ENCODE data around the gene GPC6.

Gene GPC6

DNA sequence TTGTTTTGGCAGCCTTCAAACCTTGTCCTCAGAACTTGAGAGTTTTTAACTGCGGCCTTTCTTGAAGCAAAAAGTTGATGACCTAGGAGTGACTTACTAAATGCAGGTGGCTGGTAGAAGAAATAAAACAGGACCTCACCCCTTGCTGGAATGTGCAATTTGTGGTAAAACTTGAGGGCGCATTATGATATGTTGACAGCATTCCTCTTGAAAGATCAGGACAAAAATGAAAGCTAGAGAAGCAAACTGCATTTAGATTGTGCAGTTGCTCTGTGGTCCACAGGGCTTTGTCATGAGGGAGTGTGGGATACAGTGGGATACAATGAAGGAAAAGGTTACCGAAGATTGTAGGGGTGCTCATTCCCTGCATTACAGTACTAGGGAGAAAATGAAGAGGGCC is 504.2 kb downstream of the GPC6 start:
- Histone ChIP-seq H4K20me1 (ENCODE audit: insufficient read depth, low read length) (no peaks in the 10 kb centered on the region), H3K79me2 (ENCODE audit: low read length) (no peaks in the 10 kb centered on the region), H3K9me3 (replicated peaks; ENCODE audit: insufficient read depth, low read length) (no peaks in the 10 kb centered on the region), H3K4me3 (ENCODE audit: low read length) (no peak overlapping the region), H3K4me1 (ENCODE audit: low read length) (0 out of 2 replicates have a peak, but pooled peaks cover 7% of the 10 kb centered on the region), H3F3A (ENCODE audit: insufficient read depth, low read length) (no peaks in the 10 kb centered on the region), H3K36me3 (replicated peaks; ENCODE audit: insufficient read depth, low read length) (no peaks in the 10 kb centered on the region), H3K4me2 (ENCODE audit: low read depth, low read length) (no peak overlapping the region), H3K27ac (ENCODE audit: low read length) (no peak overlapping the region), H3K9me2 (replicated peaks; ENCODE audit: insufficient read depth, low read length) (no peaks in the 10 kb centered on the region), H3K27me3 (replicated peaks; ENCODE audit: insufficient read depth, low read length) (no peaks in the 10 kb centered on the region), H2AFZ (ENCODE audit: low read length) (no peak overlapping the region), H3K9ac (ENCODE audit: low read length) (no peak overlapping the region)
- DNase-seq, result no peak
- TF ChIP-seq EZH2 (optimal IDR thresholded peaks at IDR 0.05; ENCODE audit: low read depth, low read length) (no peak), EZH2phosphoT487 (IDR thresholded peaks at IDR 0.05; ENCODE audit: low read length) (no peak)
- TF ChIP-seq, protein P1, sequence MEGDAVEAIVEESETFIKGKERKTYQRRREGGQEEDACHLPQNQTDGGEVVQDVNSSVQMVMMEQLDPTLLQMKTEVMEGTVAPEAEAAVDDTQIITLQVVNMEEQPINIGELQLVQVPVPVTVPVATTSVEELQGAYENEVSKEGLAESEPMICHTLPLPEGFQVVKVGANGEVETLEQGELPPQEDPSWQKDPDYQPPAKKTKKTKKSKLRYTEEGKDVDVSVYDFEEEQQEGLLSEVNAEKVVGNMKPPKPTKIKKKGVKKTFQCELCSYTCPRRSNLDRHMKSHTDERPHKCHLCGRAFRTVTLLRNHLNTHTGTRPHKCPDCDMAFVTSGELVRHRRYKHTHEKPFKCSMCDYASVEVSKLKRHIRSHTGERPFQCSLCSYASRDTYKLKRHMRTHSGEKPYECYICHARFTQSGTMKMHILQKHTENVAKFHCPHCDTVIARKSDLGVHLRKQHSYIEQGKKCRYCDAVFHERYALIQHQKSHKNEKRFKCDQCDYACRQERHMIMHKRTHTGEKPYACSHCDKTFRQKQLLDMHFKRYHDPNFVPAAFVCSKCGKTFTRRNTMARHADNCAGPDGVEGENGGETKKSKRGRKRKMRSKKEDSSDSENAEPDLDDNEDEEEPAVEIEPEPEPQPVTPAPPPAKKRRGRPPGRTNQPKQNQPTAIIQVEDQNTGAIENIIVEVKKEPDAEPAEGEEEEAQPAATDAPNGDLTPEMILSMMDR (IDR thresholded peaks at IDR 0.05; ENCODE audit: low read length), result no peak

DNA sequence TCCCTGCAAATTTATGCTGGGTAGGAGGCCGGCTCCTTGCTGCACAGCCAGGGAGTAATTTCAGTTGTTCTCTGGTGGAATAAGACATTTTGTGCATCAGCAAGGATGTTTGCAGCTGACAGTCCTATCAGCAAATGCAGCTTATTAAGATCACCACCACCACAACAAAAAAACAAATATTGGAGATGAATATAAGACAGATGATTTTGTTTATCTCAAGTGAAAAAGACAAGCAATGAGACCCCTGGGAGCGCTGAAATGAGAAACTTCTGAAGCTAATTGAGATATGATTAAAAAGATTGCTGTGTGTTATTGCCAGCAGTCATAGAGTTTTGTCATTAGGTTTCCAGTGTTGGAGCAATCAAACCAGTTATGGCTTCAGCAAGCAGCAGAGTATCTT is 505.6 kb downstream of the GPC6 start:
- no peaks in the 10 kb centered on the region for H3K36me3 ChIP-seq (replicated peaks; ENCODE audit: insufficient read depth, low read length)
- H3K9ac ChIP-seq (ENCODE audit: low read length), result no peak overlapping the region
- TF ChIP-seq, protein P1 (IDR thresholded peaks at IDR 0.05; ENCODE audit: low read length), result no peak
- TF ChIP-seq EZH2phosphoT487 (IDR thresholded peaks at IDR 0.05; ENCODE audit: low read length) (no peak), EZH2 (optimal IDR thresholded peaks at IDR 0.05; ENCODE audit: low read depth, low read length) (no peak)
- no peak overlapping the region for H3K4me3 ChIP-seq (ENCODE audit: low read length)
- no peaks in the 10 kb centered on the region for H4K20me1 ChIP-seq (ENCODE audit: insufficient read depth, low read length)
- H3K27me3 ChIP-seq (replicated peaks; ENCODE audit: insufficient read depth, low read length), result no peaks in the 10 kb centered on the region
- no peaks in the 10 kb centered on the region for H3K79me2 ChIP-seq (ENCODE audit: low read length)
- 0 out of 2 replicates have a peak, but pooled peaks cover 7% of the 10 kb centered on the region for H3K4me1 ChIP-seq (ENCODE audit: low read length)
- no peak overlapping the region for H2AFZ ChIP-seq (ENCODE audit: low read length)
- DNase-seq, result no peak
- H3K4me2 ChIP-seq (ENCODE audit: low read depth, low read length), result no peak overlapping the region
- H3K27ac ChIP-seq (ENCODE audit: low read length), result no peak overlapping the region
- no peaks in the 10 kb centered on the region for H3K9me3 ChIP-seq (replicated peaks; ENCODE audit: insufficient read depth, low read length)
- H3K9me2 ChIP-seq (replicated peaks; ENCODE audit: insufficient read depth, low read length), result no peaks in the 10 kb centered on the region
- no peaks in the 10 kb centered on the region for H3F3A ChIP-seq (ENCODE audit: insufficient read depth, low read length)

DNA sequence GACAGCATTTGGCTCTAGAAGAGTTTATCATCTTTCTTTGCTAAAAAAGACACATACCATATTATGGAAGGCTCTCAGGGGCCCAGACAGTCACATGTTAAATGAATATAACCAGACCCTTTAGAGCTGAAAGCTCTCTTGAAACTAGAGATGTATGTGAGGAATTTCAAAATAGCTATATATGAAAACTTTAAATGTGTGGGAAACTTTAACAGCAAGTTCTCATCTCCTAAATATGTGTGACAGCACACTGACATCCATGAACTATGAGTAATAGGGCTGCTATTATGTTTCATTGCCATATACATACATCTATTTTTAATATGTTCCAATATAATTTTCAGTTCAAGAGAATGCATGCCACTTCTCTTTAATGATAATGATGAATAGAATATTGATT is 509.5 kb downstream of the GPC6 start:
- H3K4me1 ChIP-seq (ENCODE audit: low read length), result no peaks in the 10 kb centered on the region
- no peak overlapping the region for H3K4me3 ChIP-seq (ENCODE audit: low read length)
- TF ChIP-seq, protein P1 (IDR thresholded peaks at IDR 0.05; ENCODE audit: low read length), result no peak
- TF ChIP-seq EZH2phosphoT487 (IDR thresholded peaks at IDR 0.05; ENCODE audit: low read length), result no peak
- no peak for TF ChIP-seq EZH2 (optimal IDR thresholded peaks at IDR 0.05; ENCODE audit: low read depth, low read length)
- no peaks in the 10 kb centered on the region for H4K20me1 ChIP-seq (ENCODE audit: insufficient read depth, low read length)
- H3K9ac ChIP-seq (ENCODE audit: low read length), result no peak overlapping the region
- H3F3A ChIP-seq (ENCODE audit: insufficient read depth, low read length), result no peaks in the 10 kb centered on the region
- no peak overlapping the region for H2AFZ ChIP-seq (ENCODE audit: low read length)
- H3K4me2 ChIP-seq (ENCODE audit: low read depth, low read length), result no peak overlapping the region
- no peaks in the 10 kb centered on the region for H3K79me2 ChIP-seq (ENCODE audit: low read length)
- no peak for DNase-seq
- H3K9me3 ChIP-seq (replicated peaks; ENCODE audit: insufficient read depth, low read length), result no peaks in the 10 kb centered on the region
- H3K9me2 ChIP-seq (replicated peaks; ENCODE audit: insufficient read depth, low read length), result no peaks in the 10 kb centered on the region; the same call in 1 of the 2 replicates
- H3K27ac ChIP-seq (ENCODE audit: low read length), result no peak overlapping the region
- no peaks in the 10 kb centered on the region for H3K36me3 ChIP-seq (replicated peaks; ENCODE audit: insufficient read depth, low read length)
- H3K27me3 ChIP-seq (replicated peaks; ENCODE audit: insufficient read depth, low read length), result no peaks in the 10 kb centered on the region
